ENCODE data around the gene SV2B.

DNA sequence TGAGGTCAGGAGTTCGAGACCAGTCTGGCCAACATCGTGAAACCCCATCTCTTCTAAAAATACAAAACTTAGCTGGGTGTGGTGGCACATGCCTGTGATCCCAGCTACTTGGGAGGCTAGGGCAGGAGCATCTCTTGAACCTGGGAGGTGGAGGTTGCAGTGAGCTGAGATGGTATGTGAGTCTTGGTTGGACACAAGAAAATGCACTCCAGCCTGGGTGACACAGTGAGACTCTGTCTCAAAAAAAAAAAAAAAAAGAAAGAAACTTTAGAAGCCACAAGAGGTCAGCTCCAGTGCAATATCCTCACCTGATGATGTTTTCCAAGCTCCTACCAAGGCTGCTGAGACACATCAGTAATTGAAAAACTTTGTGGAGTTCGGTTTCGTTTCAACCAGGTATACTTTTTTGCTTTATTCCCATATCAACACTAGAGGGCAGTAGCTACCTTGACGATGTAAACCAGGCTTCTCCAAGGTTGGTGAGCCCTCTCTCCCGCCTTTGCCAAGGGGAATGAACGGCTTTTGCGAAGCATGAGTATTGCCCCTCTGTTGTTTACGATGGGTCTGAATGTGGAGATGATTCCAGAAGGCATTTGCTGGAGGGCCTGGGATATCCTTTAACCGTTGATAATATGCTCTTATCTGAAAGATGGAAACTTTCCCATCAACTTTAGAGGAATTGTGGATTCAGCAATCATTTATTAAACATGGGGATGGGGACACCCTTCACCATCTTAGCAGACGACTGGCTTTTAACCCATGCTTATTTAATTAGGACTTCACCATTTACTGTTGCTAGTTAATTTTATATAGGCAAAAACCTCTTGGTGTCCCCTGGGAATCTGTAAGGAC is 202.8 kb downstream of the SV2B start:
- TF ChIP-seq, protein P1, sequence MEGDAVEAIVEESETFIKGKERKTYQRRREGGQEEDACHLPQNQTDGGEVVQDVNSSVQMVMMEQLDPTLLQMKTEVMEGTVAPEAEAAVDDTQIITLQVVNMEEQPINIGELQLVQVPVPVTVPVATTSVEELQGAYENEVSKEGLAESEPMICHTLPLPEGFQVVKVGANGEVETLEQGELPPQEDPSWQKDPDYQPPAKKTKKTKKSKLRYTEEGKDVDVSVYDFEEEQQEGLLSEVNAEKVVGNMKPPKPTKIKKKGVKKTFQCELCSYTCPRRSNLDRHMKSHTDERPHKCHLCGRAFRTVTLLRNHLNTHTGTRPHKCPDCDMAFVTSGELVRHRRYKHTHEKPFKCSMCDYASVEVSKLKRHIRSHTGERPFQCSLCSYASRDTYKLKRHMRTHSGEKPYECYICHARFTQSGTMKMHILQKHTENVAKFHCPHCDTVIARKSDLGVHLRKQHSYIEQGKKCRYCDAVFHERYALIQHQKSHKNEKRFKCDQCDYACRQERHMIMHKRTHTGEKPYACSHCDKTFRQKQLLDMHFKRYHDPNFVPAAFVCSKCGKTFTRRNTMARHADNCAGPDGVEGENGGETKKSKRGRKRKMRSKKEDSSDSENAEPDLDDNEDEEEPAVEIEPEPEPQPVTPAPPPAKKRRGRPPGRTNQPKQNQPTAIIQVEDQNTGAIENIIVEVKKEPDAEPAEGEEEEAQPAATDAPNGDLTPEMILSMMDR (conservative IDR thresholded peaks at IDR 0.05): peak; percentile 86
- TF ChIP-seq EZH2 (IDR thresholded peaks at IDR 0.05; ENCODE audit: low read depth): no peak
